Neural cell (in vitro differentiated cells): Measurements from ENCODE around the gene PRSS38.

Source experiments
- EP300 ChIP-seq: fragments of 450-650 bp; conservative IDR thresholded peaks from 2 replicates; pipeline ENCODE4 v1.6.1; 2014; ENCODE audit warnings: antibody characterized with exemption, mild to moderate bottlenecking, moderate library complexity; ENCODE audit not compliant: poor library complexity, severe bottlenecking
- EZH2 ChIP-seq: fragments of 200-600, 300-800 bp; shearing (Covaris generic), sonication (generic); IDR thresholded peaks from 2 replicates; pipeline ENCODE4 v1.6.1; 2014; ENCODE audit warnings: antibody characterized with exemption, low read length, borderline replicate concordance, mild to moderate bottlenecking; ENCODE audit not compliant: insufficient read depth, poor library complexity, severe bottlenecking
- MXI1 ChIP-seq: fragments of 450-650 bp; conservative IDR thresholded peaks from 2 replicates; pipeline ENCODE4 v1.6.1; 2014; ENCODE audit warnings: antibody characterized with exemption, mild to moderate bottlenecking; ENCODE audit not compliant: poor library complexity, severe bottlenecking
- POLR2AphosphoS5 ChIP-seq: IDR thresholded peaks from 2 replicates; pipeline ENCODE4 v1.6.1; 2012
- RAD21 ChIP-seq: fragments of 450-650 bp; conservative IDR thresholded peaks from 2 replicates; pipeline ENCODE4 v1.6.1; 2014; ENCODE audit warnings: antibody characterized with exemption, mild to moderate bottlenecking, moderate library complexity
- SMC3 ChIP-seq: fragments of 450-650 bp; conservative IDR thresholded peaks from 2 replicates; pipeline ENCODE4 v1.6.1; 2014; ENCODE audit warnings: antibody characterized with exemption, mild to moderate bottlenecking, moderate library complexity; ENCODE audit not compliant: poor library complexity
- TAF1 ChIP-seq: IDR thresholded peaks from 2 replicates; pipeline ENCODE4 v1.6.1; 2012; ENCODE audit warnings: low read depth
- TF ChIP-seq, protein P1 (sequence below): IDR thresholded peaks from 2 replicates; pipeline ENCODE4 v1.6.1; 2012; ENCODE audit warnings: borderline replicate concordance
- TF ChIP-seq, protein P2 (sequence below): fragments of 450-650 bp; IDR thresholded peaks from 2 replicates; pipeline ENCODE4 v1.5.1; 2014; ENCODE audit warnings: antibody characterized with exemption, mild to moderate bottlenecking, moderate library complexity; ENCODE audit not compliant: poor library complexity, severe bottlenecking

DNA sequence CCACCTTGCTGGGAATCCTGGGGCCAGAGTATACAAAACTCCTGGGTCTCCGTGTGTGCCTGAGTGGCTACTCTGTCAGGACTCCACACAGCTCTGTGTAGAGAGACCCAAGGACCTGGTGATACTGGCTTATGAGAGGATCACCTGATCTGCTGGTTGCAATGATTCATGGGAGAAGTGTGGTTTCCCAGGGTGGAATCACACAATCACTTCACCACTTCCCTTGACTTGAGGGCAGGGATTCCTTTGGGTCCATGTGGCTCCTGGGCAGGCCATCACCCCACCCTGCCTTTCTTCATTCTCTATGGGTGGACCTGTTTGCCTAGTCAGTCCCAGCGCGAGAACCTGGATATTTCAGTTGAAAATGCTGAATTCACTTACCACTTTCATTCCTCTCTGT is 13.3 kb downstream of the PRSS38 start:
- no peak for TF ChIP-seq POLR2AphosphoS5
- TF ChIP-seq, protein P1, sequence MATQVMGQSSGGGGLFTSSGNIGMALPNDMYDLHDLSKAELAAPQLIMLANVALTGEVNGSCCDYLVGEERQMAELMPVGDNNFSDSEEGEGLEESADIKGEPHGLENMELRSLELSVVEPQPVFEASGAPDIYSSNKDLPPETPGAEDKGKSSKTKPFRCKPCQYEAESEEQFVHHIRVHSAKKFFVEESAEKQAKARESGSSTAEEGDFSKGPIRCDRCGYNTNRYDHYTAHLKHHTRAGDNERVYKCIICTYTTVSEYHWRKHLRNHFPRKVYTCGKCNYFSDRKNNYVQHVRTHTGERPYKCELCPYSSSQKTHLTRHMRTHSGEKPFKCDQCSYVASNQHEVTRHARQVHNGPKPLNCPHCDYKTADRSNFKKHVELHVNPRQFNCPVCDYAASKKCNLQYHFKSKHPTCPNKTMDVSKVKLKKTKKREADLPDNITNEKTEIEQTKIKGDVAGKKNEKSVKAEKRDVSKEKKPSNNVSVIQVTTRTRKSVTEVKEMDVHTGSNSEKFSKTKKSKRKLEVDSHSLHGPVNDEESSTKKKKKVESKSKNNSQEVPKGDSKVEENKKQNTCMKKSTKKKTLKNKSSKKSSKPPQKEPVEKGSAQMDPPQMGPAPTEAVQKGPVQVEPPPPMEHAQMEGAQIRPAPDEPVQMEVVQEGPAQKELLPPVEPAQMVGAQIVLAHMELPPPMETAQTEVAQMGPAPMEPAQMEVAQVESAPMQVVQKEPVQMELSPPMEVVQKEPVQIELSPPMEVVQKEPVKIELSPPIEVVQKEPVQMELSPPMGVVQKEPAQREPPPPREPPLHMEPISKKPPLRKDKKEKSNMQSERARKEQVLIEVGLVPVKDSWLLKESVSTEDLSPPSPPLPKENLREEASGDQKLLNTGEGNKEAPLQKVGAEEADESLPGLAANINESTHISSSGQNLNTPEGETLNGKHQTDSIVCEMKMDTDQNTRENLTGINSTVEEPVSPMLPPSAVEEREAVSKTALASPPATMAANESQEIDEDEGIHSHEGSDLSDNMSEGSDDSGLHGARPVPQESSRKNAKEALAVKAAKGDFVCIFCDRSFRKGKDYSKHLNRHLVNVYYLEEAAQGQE: no peak
- TF ChIP-seq, protein P2, sequence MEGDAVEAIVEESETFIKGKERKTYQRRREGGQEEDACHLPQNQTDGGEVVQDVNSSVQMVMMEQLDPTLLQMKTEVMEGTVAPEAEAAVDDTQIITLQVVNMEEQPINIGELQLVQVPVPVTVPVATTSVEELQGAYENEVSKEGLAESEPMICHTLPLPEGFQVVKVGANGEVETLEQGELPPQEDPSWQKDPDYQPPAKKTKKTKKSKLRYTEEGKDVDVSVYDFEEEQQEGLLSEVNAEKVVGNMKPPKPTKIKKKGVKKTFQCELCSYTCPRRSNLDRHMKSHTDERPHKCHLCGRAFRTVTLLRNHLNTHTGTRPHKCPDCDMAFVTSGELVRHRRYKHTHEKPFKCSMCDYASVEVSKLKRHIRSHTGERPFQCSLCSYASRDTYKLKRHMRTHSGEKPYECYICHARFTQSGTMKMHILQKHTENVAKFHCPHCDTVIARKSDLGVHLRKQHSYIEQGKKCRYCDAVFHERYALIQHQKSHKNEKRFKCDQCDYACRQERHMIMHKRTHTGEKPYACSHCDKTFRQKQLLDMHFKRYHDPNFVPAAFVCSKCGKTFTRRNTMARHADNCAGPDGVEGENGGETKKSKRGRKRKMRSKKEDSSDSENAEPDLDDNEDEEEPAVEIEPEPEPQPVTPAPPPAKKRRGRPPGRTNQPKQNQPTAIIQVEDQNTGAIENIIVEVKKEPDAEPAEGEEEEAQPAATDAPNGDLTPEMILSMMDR: no peak
- no peak for TF ChIP-seq RAD21
- no peak for TF ChIP-seq SMC3
- TF ChIP-seq EZH2: no peak
- TF ChIP-seq MXI1: no peak
- TF ChIP-seq TAF1: no peak
- TF ChIP-seq EP300: no peak
